Measurements from ENCODE around the gene PPP1R1C. TPM values are rescaled to one million over a fixed set of nuclear protein-coding genes. Genes with fewer than 3 reads are reported as not detected.

Gene PPP1R1C
- total RNA-seq, 1 experiment from 2014 or later, result 2.7 TPM

- DNase-seq (ENCODE audit: extremely low read depth, low read depth), result no peak
Observed at GRCh38 chr2:181970160-181970794, 15.4 kb upstream of the PPP1R1C start.

- no peak for DNase-seq (ENCODE audit: extremely low read depth, low read depth)
Observed at GRCh38 chr2:181971032-181971431, 14.6 kb upstream of the PPP1R1C start.

DNA sequence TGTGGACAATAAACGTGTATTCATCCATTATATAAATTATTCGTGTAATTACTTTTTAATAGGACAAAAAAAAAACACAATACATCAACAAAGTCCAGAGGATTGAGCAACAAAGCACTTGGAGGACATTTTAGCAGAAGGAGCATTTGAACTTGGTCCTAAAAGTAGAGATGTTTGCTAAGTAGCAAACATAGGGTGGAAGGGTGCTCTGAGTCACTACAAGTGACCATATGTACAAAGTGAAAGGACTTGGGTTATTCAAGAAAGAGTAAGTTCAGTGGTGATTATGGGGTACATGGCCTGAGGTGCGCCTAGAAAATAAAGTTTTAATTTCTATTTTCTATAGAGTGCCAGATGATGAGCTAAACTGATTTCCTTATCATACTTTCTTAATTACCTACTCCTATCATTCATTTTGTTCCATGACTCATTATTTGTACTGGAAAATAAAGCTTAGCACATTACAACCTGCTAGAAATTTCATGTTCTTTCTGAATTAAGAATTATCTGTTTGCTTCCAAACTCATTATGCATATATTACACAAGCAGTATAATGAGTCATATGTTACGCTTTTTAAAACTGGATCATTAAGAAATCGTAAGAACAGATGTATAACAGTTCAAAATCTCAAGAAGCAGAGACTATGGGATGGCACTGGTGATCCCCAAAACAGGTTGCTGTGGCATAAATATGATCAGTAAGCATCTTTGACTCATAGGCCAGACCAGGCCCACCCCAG lies 13.1 kb upstream of the PPP1R1C start:
- no peak for DNase-seq (ENCODE audit: extremely low read depth, low read depth)

DNA sequence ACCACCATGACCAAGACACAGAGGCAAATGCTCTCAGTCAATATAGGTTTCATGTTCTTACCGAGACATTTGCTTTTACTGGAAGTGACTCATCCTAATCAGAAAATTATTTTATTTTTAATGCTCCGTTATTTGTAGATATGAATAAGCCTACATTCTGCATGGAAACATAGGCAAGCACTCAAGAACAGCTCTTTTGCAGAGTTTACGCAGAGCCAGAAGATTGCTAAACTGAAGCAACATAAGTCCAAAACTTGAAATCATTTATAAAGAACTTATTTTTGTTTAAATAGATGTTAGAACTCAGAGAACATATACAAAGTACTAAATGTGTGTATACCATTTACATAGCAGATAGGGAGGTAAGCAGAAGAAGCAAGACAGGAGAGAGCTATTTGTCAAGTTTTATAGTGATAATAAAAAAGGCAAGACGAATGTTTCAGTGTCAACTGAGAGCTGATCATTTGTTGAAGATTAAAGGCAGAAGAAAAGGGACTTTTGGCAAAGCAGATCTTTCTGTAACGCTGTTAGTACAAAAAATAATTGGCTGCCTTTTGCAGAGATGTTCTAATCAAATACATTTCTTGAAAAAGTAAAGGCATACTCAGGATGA lies 12.4 kb upstream of the PPP1R1C start:
- no peak for DNase-seq (ENCODE audit: extremely low read depth, low read depth)

DNA sequence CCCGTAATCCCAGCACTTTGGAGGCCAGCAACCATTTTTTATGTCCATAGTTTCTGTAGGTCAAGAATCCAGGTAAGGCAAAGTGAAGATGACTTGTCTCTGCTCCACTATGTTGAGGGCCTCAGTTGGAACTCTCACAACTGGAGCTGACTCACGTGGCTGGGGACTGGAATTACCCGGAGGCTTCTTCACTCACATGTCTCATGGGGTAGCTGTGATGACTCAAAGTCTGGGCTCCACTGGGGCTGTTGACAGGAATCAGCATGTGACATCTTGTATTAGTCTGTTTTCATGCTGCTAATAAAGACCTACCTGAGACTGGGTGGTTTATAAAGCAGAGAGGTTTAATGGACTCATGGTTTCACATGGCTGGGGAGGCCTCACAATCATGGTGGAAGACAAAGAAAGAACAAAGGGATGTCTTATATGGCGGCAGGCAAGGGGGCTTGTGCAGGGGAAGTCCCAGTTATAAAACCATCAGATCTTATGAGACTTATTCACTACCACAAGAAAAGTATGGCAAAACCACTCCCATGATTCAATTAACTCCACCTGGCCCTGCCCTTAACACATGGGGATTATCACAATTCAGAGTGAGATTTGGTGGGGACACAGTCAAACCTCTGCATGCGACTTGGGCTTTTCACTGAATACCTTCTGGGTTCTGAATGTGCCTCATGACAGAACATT lies 7.8 kb upstream of the PPP1R1C start:
- no peak for DNase-seq (ENCODE audit: extremely low read depth, low read depth)

- no peak for DNase-seq (ENCODE audit: extremely low read depth, low read depth)
Observed at GRCh38 chr2:181978351-181979150, 7.1 kb upstream of the PPP1R1C start.

DNA sequence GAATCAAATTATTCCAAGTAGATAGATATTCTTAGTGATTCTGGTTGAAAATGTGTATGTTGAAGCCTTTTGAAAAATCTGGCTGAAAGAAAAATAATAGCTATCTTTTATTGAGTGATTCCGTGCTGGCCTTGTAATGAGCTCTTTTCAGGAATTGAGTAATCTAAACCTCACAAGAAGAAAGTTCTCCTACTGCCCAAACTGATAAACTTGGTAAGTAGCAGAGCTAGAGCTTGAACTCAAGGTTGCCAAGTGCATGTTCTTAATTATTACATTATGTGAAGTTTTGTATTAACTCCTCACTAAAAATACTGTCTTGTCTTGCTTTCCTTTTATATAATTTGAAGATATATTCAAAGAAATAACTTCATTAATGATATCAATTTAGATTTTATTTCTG lies 1.6 kb upstream of the PPP1R1C start:
- no peak for DNase-seq (ENCODE audit: extremely low read depth, low read depth)

DNA sequence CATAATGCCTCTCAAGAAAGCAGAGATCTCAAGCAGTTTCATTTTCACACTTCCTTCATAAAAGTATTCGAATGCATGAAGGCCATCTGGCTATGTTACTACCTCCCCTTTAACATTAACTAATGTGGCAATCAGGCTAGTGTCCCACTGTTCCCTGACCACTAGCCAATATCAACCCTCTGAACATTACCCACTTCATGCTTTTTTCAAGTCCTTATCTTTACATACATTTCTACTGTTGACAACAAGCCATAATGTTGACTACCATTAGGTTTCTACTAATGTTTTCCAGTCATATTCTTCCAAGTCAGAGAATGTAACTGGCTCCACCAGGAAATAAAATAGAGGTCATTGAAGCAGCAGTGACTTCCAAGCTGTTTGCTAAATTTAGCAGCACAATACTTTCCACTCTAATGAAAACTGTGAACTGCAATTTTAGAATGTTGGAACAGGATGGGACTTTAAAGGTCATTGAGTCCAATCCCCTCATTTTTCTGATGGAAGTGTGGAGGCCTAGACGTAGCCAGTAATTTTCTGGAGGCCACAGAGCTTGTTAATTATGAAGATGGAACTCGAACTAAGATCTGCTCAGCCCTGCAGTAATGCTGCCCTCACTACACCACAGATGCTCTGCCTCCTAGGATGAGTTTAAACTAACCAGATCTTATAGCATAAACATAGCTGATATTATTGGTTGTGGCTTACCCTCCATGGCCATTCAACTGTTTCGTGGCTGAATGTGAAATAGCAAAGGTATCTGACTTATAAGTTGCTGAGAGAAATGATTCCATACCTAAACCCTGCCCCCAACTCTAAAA lies 630 bp upstream of the PPP1R1C start:
- DNase-seq (ENCODE audit: extremely low read depth, low read depth), result no peak

DNA sequence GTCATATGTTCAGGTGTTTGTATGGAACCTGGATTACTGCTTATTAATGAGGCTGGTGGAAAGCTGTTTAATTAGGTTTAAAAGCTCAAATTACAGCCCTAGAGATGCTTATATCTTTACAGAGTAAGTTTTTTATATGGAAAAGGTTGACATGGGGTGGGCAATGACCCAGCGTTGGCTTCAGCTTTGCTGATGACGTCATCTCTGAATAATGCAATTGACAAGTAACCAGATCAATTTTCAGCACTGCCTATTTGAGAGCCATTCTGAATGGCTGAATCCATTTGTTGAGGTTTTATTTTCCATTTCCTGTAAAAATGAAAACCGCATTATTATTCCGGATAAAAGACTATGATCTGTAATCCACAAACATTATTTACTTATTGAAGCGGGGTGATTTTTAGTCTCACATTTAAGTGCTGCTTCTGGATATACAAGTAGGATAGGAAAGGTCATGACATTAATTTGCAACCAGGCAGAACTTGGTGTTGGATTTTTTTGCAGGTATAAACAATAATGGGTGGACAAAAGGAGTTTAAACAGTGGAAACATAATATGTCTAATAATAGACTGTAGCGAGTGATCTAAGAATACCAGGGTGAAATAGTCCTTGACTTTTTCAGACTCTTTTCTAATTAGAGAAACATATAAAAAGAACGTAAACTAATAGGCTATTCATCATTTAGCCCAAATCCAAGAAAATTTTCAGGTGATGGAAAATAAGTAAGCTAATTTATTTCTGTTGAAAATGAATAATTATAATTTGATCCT lies 2.7 kb downstream of the PPP1R1C start:
- DNase-seq (ENCODE audit: extremely low read depth, low read depth), result no peak

DNA sequence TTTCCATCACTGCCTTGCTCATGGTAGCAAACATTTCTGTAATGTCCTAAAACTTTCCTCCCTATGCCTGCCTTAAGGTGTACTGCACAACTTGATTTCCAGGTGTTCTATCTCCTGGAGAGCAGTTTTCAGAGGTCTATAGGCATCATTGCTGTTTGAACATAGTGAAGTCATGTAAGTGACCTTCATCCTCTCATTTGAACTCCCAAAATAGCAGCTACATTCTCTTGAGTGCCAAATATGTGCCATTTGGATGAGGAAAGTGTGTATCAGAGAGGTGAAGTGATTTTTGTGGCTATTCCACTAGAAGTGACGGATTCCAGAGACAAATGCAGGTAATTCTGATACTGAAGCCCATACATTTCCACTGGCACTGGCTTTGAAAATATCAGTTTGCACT lies 3.4 kb downstream of the PPP1R1C start:
- DNase-seq (ENCODE audit: extremely low read depth, low read depth), result no peak

DNA sequence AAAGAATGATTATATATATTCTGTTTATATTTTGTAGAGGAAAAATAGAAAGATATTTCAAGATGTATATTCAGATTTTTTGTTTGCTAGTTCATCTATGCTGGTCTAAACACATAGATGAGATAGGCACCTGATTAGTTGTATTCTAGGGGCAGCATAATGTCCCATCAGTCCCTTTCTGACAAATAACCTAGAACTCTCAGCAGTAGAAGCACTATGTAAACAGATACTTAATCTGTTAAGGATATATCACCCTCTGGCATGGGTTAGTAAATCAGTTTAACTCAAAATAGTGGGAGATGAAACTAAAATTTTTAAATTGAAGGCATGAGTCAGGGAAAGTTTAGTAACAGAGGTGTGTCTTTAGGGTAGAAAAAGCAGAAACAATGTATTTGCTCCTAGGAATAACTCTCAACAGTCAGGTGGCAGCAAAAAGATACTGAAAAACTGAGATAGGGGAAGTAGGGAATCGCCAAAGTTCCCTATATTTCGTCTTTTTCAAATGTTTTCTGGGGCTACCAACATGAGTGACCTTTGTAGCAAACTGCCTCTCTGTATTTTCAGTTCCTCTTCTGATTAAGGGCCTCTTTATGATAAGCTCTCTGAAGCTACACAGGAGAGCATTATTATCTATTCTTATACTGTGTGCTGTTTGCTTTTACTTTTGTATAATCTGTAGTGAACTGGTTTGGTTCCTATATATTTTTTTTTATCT lies 5.7 kb downstream of the PPP1R1C start:
- no peak for DNase-seq (ENCODE audit: extremely low read depth, low read depth)

GRCh38 chr2:181992776-181993175 lies 7.1 kb downstream of the PPP1R1C start:
- no peak for DNase-seq (ENCODE audit: extremely low read depth, low read depth)

DNA sequence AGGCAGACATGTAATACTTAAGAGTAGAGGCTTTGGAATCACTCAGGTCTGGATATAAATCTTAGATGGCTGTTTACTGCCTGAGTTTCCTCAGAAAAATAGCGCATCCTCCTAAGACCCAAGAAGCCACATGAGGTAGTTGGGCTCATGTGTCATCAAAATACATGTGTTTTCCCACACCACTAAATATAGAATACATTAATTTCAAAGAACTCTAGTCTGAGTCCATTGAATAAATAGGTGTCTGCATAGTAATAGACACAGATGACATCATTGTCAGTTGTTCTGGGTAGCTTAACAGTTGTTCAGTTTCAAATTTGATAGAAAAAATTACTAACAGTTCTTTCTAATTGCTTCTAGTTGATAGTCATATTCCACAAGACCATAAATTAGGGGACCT lies 9.6 kb downstream of the PPP1R1C start:
- no peak for DNase-seq (ENCODE audit: extremely low read depth, low read depth)

DNA sequence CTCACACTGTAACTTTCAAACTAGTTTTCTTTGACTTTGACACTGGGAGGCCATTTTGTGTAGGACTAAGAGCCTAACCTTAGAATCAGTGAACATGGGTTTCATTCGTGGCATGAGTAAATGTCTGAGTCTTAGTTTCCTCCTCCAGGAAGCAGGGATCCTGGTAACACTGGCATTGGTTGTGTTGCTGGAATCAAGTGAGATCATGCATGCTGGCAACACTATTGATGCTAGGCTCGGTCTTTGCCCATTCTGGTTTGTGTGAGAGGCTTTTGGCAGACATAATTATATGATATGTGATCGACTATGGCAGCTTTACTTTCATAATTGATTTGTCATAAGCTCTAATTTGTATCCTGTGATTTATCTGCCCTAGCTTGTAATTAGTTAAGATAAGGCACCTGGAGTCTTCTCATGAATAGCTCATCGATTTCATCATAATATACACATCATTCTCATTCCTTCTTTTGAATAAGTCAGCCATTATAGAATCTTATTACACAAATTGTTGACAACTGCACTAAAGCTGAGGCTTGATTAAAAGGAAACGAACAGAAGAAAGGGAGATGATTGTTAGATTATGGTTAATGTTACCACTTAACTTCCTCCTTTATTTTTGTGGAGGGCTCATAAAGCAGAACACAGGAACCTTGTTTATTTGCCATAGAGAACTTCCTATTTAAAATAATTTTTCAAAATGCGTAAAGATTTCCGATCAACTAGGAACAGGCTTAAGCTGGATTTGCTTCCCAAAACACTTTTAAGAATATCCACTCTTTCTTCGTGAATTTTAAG lies 12.6 kb downstream of the PPP1R1C start:
- no peak for DNase-seq (ENCODE audit: extremely low read depth, low read depth)

- no peak for DNase-seq (ENCODE audit: extremely low read depth, low read depth)
Observed at GRCh38 chr2:181998891-181999654, 13.4 kb downstream of the PPP1R1C start.

DNA sequence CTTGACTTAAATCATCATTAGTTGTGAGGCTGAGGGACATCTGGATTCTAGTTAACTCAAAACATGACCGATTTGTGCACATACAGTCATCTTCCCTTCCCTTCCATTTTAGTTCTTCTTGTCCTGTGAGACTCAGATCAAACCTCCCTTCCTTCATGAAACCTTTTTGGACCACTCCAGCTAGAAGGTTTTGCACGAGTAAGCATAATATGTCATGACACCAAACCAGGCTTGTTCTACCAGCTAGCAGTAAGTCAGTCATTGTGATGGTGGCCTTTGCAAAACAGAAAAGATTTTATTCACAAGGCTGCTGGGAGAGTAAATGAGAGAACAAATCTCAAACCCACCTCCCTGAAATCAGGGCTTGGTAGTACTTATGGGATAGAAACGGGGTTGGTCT lies 14.3 kb downstream of the PPP1R1C start:
- no peak for DNase-seq (ENCODE audit: extremely low read depth, low read depth)

Measured in NCI-H460 (cell line).